HG02884 (cell line): Measurements from ENCODE around the gene MDFIC.

ENCODE experiments used
- ATAC-seq: cut with Tn5 transposase; IDR thresholded peaks from one replicate; pipeline ENCODE4 v1.9.1; 2021; ENCODE audit warnings: mild to moderate bottlenecking, moderate library complexity; ENCODE audit not compliant: unreplicated experiment

The MDFIC gene

GRCh38 chr7:114944745-114945625 lies 23.1 kb downstream of the MDFIC start:
- no peak for ATAC-seq

DNA sequence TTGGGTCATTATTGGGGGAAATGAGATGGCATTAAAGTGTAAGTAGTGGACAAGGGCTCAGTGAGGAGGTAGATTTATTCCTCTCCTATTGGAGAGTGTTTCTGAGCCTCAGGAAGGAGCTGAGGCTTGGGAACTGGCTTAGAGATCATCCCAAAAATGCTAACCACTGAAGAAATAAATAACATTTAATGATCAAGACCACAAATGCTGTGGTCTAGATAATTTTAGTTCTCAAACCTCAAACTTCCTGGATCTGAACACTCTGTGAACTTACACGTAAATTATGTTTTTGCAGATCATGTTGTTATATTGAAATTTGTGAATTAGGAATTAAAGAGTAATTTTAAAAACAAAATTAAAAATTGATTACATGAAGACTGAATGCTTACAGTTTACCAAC lies 27.3 kb downstream of the MDFIC start:
- ATAC-seq: no peak

DNA sequence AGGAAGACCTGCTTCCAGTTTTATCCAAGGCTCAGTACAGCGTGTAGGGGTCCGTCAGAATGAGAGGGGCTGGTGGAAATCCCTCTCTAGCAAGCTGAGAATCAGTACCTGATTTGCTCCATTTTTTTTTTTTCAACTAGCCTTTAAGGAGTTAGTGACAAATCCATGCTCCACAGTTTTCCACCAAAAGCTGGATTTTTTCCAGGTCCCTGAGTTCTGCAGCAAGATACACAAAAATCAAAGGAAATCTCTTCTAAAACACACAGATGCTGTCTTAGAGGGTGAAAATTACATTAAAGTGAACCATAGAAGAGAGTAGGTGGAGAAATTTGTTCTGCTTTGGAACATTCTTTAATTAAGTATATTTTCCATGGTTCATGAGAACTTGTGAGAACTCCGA lies 30.4 kb downstream of the MDFIC start:
- no peak for ATAC-seq

DNA sequence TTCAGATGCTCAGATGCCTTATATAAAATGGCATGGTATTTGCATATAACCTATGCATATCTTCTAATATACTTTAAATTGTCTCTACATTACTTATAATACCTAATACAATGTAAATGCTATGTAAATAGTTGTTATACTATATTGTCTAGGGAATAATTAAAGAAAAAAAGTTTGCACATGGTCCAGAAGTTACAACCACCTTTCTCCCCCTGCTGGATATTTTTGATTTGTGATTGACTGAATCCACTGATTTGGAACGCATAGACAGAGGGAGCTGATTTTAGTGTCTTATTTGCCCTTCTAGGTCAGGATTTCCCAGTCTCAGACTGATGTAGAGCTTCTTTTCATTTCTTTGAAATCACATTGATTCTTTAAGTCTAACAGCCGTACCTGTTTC lies 31.8 kb downstream of the MDFIC start:
- no peak for ATAC-seq

DNA sequence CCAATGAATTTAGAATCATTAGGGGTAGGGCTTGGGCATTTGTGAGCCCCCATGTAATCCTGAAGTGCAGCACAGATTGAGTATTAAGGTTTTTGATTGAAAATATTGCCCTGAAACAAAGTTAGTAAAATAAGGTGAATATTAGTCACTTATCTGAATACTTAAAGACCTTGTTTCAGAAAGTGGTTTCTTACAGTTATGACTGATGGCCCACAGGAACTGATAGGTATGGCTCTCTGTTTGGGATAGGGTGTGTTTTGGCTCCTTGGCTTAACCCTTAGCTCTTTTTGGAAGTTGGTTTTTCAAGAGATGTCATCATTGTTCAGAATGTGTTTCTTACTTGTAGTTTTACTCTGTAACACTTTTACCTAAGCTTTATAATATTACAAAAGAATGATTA lies 34.8 kb downstream of the MDFIC start:
- peak; percentile 49 for ATAC-seq

- no peak for ATAC-seq
These were observed 35.5 kb downstream of the MDFIC start for GRCh38 chr7:114957444-114957843.

- peak; percentile 79 for ATAC-seq
These were observed 38.0 kb downstream of the MDFIC start for GRCh38 chr7:114959931-114960330.

- ATAC-seq: no peak
These were observed 40.5 kb downstream of the MDFIC start for GRCh38 chr7:114962441-114962840.

GRCh38 chr7:114966156-114966555 lies 44.3 kb downstream of the MDFIC start:
- no peak for ATAC-seq

GRCh38 chr7:114969096-114969495 lies 47.2 kb downstream of the MDFIC start:
- no peak for ATAC-seq

GRCh38 chr7:114970308-114970707 lies 48.4 kb downstream of the MDFIC start:
- ATAC-seq: no peak

- ATAC-seq: no peak
These were observed 48.8 kb downstream of the MDFIC start for GRCh38 chr7:114970732-114971131.

GRCh38 chr7:114972567-114972966 lies 50.7 kb downstream of the MDFIC start:
- no peak for ATAC-seq

DNA sequence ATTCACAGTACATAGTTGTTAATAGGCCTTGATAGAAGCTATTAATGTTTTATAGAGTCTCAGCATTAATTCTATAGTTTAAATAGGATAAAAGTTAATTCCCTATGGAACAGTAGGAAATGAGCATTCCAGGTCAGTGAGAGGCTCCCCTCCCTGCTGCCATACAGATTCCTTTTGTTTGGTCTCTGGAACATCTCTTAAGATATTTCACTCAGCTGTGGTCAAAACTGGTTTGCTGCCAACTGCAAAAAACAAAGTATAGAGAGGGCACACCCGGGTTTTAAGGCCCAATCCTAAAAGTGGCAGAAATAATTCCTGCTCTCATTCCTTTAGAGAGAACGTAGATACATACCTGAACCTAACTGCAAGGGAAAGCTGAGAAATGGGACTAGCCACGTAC lies 51.3 kb downstream of the MDFIC start:
- ATAC-seq: no peak

GRCh38 chr7:114975401-114975800 lies 53.5 kb downstream of the MDFIC start:
- ATAC-seq: no peak

DNA sequence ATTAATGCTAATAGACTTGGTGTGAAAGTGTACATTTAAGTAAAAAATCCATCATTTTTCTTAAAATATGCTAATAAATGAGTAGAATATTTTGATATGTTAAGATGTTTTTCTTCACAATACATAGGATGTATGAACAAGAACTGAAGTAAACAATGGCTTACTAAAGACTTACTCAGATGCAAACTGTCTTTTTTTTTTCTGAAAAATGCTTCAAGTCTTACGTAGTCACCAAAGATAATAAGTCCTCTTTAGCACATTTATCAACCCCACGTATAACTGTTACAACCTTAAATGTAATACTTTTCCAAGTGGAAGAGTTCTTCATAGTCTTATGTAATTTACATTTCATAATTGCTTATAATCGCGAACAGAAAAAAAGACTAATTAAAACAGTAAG lies 54.8 kb downstream of the MDFIC start:
- no peak for ATAC-seq

- no peak for ATAC-seq
These were observed 55.4 kb downstream of the MDFIC start for GRCh38 chr7:114977277-114977676.

- no peak for ATAC-seq
These were observed 57.5 kb downstream of the MDFIC start for GRCh38 chr7:114979388-114979787.

DNA sequence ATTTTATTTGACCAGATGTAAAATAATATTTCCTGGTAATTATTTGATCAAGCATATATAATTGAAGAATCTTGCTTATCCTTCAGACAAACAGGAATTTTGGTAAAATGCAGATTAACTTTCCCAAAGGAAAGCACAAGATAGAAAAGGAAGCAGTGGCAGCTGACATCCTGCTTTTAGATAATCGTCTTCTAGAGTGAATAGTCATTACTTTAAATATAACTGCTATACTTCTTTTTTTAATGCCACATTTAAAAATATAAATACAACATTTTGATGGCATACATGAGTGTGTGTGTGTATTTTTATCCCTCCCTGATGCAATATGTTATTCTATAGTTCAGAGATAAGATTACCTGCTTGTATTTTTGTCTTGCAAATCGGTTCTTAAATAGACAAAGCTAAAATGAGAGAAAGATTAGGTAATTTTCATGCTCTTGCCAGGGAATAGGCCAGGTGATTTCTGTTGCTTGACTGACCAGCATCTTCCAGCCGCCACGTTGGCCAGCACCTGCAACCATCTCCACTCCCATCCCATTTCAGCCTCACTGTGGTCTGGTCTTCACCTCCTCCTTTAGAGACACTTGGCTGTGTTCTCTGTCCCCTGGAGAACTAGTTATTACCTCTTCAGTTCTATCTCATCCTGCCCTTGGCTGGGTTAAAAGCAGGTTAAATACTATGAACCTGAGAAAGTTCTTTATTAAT lies 58.1 kb downstream of the MDFIC start:
- ATAC-seq: no peak

DNA sequence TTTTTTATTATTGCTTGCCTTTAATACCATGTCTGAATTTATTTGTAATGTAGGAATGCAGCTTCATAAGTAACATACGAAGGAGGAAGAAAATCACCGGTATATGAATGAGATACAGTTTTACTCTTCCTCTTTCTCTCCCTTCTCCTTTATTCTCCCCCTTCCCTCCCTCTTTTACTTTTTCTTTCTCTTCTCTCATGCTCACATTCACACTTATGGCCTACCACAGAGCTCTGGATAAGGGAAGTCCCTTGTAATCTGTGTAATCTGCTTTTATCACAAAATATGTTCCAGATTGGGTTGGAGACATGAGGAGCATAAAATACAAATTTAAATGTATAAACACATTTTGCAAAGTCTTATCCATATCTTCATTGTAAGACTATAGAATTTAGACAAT lies 59.4 kb downstream of the MDFIC start:
- ATAC-seq: no peak

DNA sequence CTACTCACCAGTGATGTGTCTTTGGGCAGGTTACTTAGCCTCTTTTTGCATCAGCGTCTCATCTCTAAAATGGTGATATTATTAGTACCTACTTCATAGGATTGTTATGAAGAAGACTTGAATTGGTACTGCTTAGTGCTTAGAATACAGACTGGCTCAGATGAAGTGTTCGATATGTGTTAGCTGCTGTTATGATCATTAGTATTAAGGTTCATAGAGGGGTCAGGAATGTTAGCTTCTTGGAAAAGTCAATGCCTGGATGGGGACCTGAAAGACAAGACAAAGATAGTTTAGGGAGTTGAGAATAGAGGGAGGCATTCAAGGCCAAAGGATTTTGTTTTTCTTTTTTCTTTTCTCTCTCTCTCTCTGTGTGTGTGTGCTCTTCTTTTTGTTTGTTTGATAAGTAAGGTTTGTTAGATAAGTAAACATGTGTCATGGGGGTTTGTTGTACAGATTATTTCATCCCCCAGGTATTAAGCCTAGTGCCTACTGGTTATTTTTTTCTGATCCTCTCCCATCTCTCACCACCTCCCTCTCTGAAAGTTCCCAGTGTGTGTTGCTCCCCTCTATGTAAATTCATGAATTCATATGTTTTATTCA lies 63.3 kb downstream of the MDFIC start:
- ATAC-seq: no peak
